Stimulated activated CD8-positive, alpha-beta memory T cell treated with anti-CD3 and anti-CD28 coated beads, Interleukin-12 subunit alpha, Interleukin-12 subunit beta, amount 100 ng/mL, for 4 hours (primary cell): ENCODE results near the gene TBC1D1.

ENCODE experiments used
- DNase-seq: peaks from one replicate; pipeline ENCODE4 v3.0.0-alpha.2; 2020; ENCODE audit warnings: low read depth

The TBC1D1 gene

DNA sequence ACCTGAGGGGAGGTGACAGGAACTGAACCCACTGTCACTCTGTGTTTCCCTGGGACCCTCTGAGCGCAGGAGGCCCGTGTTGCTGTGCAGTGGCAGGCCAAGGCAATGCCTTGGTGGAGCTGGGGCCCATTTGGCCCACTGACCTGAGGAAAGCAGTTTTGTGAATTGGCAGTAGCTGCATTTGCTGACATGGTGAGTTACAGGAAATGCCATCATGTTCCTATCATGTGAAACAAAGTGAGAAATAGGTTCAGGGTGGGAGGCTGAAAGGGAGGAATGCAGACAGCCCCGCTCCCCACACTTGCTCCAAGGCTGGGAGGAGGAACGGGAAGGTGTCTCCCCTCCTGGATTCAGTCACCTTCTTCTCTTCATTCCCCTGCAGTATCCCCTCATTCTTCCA is 215.4 kb downstream of the TBC1D1 start:
- no peak for DNase-seq

DNA sequence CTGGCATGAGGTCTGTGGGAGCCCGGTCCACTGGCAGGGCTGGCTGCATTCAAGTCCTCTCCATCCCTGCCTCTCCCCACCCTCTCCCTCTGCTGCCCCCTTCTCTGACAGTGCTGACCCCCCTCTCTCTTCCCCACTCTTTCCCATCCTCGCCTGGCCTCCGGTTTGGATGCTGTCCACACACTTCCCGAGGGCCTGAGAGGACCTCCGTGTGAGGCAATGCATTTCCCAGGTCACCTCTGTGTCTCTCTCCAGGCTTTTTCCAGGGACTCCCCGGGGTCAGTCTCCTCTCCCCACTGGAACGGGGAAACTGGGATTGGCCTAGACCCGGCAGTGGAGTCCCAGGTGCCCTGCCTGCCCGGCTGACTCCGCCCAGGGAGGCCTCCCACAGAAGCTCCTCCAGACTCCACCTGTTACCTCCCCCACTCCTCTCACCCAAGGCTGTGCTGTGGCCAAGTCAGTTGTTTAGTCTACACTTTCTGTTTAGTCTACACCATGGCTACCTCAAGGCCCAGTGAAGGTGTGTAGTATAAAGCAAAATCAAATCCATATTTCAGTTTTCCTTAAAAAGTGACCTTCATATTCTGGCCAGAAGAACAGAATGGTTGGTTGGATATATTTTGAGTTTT is 216.1 kb downstream of the TBC1D1 start:
- no peak for DNase-seq

DNA sequence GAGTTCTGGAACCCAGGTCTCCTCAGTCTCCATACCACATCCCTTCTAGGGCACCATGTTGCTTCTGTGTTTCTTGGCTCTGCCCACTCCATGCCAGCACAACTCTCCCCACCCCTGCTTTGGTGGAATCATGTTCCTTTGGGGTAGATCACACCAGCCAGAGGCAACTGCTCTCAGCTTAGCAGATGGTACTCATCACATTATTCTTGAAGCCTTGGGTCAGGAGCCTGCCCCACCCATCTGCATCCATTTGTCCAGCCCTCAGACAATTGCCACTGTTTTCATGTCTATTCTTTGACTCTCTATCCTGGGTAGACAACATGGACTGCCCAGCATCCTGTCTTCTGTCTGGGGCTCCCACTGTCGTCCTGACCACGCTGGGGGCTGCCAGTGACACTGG is 216.9 kb downstream of the TBC1D1 start:
- DNase-seq: no peak

DNA sequence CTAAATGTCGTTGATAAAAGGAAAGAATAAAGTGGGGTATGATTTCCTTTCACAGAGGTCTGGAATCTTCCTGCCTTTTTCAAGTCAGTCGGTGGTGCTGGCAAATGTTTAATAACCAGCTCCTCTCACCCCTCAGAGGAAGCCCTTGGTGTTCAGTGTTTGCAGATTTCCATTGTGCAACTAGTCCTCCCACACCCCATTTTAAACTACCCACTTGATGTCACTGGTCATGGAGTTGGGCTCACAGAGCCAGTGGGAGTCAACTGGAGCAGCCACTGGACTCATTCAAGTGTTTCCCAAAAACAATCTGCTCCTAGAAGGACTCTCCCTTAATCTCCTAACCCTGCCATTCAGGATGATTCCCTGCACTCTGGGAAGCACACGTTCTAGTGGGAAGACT is 218.5 kb downstream of the TBC1D1 start:
- no peak for DNase-seq

DNA sequence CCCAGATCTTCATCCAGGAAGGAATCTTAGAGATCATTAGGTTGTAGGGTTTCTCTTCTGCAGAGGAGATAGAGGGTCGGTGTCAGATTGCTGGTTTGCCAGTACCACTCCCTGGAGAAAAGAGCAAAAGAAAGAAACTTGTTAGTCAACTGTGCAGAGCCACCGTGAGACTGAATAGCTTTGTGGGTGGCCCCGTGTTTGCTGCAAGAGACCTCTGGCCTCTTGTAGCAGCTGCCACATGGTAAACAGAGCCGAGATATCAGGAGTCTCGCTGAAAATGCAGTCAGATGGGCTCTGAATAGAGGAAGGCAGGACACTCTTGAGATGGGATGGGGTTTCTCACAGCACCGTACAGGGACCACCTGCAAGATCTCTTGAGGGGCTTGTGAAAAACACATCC is 219.0 kb downstream of the TBC1D1 start:
- DNase-seq: no peak

DNA sequence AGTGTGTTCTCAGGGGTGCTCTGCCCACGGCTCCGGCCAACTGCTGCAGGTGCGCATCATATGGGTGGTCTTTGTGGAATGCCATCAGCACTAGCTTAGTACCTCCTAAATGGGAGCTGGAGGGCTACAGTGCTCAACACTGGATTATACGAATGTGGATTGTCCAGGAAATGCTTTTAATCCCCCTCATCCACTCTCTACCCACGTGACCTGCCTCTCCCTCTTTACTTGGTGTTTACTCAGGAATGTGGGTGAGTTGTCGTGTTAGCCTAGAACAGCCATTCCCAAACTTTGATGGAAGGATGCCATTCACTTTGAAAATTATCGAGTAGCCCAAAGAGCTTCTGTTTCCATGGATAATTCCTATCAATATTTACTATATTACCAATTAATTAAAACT is 220.1 kb downstream of the TBC1D1 start:
- no peak for DNase-seq

DNA sequence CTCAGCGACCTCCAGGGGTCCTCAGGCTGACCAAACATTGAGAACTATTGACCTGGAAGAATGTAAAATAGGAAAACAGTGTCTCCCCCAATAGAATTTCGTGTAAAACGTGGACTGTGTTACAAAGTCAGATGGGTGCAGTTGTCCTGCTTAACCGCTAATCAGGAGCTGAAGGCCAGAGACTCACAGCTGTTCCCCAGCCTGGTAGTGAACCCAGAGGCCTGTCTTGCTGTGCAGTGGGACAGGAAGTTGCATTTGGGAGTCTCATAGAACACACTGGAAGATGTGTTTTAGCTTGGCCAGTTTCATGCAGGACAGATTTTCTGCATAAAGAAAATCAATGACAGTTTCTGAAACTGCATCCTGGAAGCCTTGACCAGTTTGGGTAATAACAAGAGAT is 220.8 kb downstream of the TBC1D1 start:
- DNase-seq: no peak

DNA sequence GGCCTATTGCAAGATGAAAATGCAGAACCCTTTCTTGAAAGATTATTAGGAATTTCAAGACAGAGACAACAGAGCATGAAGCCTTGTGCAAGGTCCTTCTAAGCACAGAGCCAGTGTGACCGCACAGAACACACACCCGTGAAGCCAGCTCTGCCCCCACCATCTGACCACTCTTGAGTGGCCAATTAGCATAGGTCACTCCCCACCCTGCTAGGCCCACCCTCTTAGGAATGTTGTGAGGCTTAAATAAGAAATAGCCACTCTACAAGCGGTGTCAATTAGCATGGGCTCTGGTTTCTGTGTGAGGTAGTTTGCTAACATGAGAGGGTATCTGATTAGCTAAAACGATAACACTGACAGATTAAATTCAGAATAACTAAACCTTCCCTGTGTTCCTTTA is 222.2 kb downstream of the TBC1D1 start:
- no peak for DNase-seq

DNA sequence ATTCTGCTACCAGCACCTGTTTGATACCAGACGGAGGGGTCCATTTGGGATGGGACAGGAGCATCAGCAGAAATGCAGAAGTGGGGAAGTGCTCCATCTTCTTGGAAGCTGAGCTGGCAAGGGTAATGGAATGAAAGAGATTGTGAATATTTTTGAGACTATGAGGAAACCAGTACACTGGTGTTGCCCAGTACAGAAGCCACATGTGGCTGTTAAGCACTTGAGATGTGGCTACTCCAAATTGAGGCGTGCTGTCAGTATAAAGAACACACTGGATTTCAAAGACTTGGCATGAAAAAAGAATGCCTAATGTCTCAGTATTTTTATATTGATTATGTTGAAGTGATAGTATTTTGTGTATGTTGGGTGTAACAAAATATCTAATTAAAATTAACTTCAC is 222.7 kb downstream of the TBC1D1 start:
- no peak for DNase-seq

DNA sequence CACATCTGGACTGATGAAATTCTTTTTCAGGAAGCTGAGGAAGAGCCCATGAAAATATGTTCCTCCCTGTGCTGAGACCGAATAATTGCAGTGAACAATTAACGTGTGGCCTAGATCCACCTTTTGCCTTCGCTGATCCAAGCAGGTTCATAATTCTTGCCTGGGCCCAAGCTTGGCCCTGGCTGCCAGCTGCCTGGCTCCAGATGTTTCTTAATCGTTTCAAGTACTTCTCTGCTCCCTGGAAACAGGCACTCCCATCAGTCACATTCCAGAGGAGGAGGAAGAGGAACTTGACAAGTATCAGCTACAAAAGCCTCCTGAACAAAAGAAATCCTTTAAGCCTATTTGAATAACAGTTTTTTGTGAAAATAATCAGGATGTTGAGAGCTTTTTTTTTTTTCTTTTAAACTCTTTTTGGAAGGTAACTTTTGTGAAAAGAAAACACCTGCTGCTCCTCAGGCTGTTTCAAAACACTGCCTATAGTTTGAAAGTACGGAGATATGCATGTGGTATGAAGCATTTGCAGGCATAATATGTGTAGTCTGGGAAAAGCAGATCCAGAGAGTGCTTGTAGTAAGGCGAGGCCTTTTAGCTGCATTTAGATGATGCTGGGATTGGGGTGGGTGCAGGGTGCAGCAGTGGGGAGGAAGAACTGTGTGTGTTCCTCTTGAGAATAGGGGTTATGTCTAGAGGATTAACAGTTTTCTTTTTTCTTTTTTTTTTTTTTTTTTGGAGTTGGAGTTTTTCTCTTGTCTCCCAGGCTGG is 223.7 kb downstream of the TBC1D1 start:
- no peak for DNase-seq

DNA sequence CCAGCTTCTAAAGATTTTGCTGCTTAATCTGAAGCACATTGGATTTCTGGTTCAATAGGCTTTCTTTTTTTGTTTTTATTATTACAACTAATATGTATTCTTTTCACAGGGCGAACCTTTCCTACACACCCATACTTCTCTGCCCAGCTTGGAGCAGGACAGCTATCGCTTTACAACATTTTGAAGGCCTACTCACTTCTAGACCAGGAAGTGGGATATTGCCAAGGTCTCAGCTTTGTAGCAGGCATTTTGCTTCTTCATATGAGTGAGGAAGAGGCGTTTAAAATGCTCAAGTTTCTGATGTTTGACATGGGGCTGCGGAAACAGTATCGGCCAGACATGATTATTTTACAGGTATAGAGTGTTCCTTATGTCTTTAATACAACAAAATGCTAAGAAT is 224.7 kb downstream of the TBC1D1 start:
- no peak for DNase-seq

DNA sequence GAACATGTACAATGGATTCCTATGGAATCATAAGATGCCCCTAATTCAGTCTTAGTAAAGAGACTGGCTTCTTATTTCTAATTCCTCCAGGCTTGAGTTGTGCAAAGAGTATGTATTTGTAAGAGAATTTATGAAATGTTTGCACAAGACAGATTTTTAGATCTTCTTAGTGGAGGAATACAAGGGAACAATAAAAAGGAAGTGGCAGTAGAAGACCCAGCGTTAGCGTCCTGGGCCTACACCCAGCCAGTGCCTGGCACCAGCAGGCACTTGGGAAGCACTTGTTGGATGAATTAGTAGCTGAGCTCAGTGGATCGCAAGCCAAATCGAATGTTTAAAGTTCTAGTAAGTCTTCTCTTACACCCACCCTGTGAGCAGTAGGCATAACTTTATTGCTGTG is 226.7 kb downstream of the TBC1D1 start:
- no peak for DNase-seq

DNA sequence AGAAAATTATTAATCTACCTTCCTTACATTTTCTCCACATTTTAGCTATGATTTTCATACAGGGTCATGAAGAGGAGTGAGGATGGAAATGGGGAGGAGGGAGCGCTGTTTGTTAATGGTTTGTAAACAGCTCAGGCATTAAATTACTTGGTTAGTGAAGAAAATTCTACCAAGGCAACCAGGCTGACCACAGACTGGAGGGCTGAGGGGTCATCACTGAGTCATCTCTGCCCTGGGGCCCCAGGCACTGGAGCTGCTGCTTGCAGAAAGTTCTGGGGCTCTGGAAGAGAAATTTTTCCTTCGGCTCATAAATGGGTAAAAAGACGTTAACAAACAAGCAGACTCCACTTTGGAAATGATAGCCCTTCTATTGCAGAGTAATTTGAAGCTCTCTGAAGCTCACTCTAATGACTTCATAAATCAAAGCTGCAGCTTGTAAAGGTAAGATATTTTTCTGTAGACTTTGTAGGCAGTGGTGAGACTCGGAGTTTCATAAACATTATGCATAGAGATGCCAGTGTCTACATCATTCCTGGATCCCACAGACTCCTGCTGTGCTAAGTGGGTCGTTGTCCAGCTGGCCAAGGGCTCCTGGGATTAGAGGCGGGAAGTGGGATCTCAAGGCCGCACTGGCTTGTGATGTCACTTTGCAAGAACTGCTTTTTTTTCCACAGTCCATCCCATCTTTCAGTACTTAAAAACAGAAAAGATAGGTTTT is 228.9 kb downstream of the TBC1D1 start:
- DNase-seq: no peak

DNA sequence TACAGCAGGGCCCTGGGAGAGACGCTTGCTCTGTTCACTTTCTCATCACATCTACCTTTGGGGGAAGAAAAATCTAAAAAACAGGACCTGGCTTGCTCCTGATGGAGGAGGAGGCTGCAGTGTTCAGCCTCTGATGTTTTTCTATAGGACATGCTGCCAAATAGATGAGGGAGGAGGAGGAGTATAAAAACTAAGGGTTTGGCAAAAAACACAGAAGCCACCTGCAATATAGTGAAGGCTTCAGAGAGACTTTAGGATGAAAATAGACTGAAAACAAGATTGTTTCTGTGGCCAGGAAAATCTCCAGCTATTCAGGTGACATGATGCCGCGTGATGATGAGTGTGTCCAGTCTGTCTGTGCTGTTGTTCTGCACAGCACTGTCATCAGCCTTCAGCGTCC is 229.9 kb downstream of the TBC1D1 start:
- DNase-seq: no peak

DNA sequence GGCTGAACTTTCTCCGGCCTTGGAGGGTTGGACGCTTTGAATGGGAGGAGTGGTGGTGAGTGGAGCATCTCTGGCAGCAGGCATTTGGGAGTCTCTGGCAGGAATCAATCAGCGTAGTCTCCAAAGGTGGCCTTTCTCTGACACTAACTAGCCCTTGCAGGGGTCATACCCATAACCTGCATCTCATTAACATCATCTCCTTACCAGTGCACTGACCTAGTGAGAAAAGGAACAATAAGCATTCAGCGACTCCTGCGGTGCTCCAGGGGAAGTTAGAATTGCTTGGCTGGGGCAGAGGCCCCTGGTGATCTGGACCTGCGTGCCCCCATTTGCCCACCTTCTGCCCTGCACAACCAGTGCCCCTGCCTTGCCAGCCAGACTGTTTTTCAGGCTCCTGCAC is 231.2 kb downstream of the TBC1D1 start:
- no peak for DNase-seq

DNA sequence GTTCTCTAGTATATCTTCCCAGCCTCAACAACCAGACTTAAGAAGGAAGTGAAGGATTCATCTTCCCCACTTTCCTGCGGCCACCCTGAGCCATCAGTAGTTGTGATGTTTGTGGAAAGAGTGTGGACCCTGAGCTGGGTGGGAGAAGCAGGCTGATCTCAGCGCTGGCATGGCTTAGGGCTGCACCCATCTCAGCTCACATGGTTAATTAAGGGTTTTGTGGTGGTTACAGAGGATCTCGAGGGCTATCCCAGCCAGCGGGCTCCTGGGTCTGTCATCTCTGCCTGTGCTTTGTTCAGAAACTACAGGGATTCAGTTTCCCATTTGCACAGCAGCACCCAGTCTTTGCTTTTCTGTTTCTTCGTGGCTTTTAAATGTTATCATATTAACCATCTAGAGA is 232.7 kb downstream of the TBC1D1 start:
- no peak for DNase-seq

DNA sequence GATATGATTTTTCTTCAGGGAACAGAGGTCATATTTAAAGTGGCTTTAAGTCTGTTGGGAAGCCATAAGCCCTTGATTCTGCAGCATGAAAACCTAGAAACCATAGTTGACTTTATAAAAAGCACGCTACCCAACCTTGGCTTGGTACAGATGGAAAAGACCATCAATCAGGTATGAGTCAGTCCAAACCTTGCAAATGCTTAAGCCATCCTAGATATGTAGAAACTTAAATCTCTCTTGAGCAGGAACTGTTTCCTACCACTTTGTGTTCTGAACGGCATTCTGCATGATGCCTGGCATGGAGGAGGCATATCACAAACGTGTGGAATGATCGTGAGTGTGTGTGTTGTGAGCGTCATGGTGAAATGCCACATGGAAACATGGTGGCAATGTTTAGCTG is 234.1 kb downstream of the TBC1D1 start:
- DNase-seq: no peak

DNA sequence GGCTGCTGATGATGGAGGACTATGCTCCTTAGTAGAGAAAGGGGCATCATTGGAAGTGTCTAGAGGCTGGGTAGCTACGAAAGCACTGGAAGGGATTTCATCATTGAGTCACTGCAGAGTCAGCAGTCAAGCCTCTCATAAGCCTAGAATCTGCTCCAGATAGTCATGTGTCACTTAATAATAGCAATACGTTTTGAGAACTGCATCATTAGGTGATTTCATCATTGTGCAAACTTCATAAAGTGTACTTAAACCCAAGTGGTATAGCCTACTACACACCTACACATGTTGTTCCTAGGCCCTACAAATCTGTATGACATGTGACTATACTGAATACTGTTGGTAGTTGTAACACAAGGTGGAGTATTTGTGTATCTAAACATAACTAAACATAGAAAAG is 234.9 kb downstream of the TBC1D1 start:
- DNase-seq: no peak

DNA sequence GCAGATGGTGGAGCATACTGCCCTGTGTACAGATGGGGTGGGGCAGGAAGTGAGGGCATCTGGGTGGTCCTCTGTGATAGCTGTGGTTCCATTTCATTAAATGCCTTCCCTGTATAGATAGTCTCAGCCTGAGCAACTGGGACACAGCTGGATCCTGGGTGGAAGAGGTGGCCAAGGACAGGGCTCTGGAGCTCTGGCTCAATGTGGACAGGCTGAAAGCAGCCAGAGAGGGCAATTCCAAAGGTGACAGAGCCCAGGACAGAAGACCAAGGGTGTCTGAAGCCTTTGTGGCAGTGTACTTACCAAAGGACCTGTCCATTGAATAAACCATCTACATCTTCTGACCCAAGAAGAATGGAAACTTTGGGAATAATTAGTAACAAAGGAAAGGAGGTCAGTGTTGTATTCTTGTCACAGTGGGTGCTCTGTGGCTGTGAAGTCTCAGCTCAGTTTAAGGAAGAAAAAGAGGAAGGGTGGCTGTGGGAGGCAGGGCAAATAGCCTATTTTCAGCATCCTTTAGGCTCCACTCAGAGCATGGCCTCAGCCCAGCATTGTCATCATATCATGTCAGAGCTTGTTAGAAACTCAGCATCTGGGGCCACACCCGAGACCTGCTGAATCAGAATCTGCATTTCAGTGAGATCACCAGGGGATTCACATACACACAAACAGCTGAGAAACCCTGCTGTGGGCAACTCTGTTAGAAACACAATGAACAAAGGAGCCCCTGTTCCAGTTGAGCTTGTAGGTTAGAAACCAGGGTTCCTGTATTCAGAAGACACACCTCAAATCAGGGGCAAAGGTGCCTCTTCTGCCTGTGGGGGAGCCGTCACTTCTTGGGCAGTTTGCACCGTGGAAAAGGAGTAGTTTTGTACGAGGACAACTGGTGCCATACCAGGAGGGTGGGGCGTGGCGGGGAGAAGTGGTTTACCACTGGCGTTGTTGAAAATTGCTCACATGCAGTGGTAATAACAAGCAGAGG is 237.9 kb downstream of the TBC1D1 start:
- peak; percentile 44 for DNase-seq

DNA sequence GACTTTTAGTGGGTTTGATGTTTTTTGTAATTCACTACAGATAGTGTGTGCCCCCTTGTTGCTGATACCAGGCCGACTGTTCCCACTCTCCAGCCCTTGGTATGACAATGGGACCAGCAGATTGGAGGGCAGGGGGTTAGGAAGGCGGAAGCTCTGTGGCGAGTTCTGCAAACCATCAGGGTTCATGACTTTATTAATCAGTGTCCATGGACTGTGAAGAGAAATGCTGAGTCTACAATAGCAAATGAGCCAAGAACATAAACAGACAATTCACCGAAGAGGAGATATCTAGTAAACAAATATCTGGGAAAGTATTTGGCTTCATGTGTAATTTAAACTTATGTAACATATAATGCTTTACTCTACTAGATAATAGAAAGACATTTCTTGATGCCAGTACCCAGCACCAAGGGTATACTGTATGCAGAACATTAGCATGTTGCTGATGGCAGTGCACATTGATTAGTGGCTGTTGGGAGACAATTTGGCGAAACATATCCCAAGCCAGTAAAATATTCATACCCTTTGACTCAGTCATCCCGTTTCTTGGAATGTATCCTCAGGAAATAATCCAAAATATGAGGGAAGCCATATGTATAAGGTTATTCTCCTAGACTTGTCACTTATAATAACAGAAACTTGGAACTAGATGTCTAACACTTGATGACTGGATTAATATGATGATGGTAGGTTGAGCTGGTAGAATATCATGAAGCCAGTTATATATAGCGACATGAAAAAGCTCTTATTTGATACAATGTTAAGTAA is 238.8 kb downstream of the TBC1D1 start:
- DNase-seq: no peak

DNA sequence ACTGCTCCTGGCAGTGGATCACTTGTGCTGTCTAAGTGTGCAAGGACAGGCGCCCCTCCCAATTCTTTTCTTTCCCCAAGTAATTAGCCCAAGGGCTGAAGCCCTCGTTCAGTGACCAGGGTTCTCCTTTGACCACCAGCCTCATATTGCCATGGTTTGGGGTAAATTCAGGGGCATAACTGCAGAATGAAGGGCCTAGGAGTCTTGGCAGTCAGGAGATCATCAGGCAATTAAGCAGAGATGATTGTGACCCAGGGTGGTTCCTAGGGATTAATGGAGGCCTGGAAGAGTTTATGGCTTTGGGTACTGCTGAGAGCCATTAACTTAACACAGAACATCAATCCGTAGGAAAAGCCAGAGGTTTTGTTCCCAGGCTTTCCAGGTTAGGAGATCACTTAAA is 240.0 kb downstream of the TBC1D1 start:
- no peak for DNase-seq
